ENCODE measurements around the gene LIX1L.
"Not testable (repeated sequence)": the region's sequence is repeated elsewhere in the genome, so short reads cannot be mapped to it uniquely, and the experiment has no call there.

The LIX1L gene

DNA sequence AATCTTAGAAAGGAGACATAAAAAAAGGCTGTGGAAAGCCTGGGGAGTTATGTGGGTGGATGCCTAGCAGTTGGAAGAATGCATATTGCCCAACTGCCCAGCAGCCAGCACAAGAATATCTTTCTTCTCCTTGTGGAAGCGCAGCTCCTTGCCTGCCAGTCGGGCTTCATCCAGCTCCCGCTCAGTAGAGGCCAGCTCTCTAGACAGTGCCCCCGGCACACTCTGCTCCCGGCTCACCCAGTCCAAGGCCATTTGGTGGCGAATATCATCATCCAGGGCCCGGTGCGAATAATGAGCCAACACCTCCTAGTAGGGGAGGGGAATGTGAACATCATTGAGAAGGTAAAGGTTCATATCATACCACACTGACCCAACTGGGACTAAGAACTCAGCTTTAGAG, 21.6 kb downstream of the LIX1L start:
- DNase-seq (ENCODE audit: low read depth in 3 of 3), result no peak

DNA sequence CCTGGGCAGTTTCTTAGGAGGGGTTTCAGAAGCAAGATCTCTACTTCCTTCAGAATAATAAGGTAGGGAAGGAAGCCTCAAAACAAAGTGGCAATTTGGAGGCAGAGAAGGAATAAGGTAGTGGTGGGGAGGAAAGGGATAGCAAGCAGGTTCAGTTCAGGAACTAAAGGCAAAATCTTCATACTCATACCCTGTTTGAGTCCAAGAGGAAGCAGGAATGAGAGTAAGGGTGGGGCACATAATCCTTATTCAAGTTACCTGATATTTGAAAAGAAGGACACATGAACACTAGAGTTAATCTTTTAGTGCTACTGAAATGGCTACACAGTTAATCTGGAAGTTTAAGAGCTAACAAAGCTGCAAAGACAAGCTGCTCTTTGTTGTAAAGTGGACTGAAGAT, 22.1 kb downstream of the LIX1L start:
- no peak for DNase-seq (ENCODE audit: low read depth in 3 of 3)

DNA sequence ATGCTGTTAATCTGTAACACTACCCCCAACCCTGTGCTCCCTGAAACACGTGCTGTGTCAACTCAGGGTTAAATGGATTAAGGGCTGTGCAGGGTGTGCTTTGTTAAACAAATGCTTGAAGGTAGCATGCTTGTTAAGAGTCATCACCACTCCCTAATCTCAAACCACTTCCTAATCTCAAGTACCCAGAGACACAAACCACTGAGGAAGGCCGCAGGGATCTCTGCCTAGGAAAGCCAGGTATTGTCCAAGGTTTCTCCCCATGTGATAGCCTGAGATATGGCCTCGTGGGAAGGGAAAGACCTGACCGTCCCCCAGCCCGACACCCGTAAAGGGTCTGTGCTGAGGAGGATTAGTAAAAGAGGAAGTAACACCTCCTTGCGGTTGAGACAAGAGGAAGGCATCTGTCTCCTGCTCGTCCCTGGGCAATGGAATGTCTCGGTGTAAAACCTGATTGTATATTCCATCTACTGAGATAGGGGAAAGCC, 25.3 kb downstream of the LIX1L start:
- not testable (repeated sequence) for DNase-seq (ENCODE audit: low read depth in 3 of 3)

DNA sequence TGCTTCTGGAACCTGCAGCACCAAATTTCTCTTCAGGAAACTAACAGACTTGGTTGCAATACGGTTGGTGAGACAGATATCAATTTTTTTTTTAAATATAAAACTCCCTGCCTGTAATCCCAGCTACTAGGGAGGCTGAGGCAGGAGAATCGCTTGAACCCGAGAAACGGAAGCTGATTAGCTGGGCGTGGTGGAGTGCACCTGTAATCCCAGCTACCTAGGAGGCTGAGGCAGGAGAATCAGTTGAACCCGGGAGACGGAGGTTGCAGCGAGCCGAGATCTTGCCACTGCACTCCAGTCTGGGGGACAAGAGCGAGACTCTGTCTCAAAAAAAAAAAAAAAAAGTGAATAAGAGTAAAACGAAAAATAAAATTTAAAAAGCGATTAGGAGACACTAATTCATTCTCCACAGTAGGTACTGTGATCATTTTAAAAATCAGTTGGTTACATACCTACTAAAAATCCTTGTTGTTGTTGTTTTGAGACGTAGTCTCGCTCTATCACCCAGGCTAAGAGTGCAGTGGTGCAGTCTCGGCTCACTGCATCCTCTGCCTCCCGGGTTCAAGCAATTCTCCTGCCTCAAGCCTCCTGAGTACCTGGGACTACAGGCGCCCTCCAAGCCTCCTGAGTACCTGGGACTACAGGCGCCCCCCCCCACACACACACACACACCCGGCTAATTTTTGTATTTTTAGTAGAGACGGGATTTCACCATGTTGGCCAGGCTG, 29.7 kb downstream of the LIX1L start:
- DNase-seq (ENCODE audit: low read depth in 3 of 3), result no peak

DNA sequence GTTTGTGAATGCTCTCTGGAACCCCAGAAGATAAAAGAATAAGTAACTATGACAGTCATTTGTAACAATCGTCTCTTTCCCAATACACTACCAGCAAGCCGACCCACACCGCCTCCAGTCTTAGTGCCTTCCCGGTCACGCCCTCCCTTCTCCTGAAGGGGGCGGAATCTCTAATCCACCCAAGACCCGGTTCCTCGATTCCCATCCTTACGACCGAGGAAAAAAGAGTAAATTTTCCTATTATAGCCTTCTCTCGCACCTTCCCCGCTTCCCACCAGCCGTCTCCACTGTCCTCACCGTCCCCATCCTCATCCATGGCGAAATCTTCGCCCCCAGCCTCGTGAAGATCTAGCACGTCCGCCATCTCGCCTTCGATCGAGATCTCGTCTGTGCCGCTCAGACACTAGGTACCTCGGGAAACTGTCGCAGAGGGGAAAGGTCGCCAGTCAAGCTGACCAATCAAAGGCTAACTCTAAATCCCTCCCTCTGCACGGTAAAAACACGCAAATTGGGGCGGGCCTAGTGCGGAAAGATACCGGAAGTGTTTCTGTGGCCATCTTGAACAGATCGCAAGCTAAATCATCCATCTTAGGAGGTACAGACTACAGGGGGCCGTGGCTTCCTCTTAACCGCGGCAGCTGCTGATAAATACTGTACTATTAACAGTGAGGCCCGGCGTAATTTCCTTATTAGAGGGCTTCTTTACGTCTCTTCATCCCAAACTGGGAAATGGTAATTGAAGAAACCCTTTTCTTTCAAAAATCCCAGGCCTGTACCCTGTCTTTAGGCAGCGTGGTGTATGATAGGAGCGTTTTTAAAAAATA, 30.5 kb downstream of the LIX1L start, which contains the start of gene RBM8A:
Gene RBM8A (minus strand): TSS at position 422 of the 824 bp plus-strand sequence. CDS start 58 bp downstream, at position 364.
- DNase-seq (ENCODE audit: low read depth in 3 of 3), result peak; percentile 83 to 92 (median 91)

DNA sequence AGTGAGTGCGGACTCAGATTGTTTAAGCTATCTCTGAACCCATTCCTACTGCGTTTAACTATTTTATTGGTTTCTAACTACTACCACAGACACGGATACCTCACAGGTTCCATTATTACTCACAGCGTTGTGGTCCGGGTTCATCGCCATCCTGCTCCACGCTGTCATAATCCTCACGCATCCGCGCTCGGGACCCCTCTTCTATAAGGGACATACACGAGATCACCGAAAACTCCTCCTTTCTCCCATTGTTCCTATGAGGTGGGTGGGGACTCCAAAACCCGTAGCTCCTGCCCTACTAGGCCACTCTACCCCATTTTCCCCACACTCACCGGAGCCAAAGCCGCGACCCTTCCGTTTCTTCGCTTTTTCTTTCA, 31.1 kb downstream of the LIX1L start:
- DNase-seq (ENCODE audit: low read depth in 3 of 3), result peak in 2 of 3 experiments; percentile 52 to 57

DNA sequence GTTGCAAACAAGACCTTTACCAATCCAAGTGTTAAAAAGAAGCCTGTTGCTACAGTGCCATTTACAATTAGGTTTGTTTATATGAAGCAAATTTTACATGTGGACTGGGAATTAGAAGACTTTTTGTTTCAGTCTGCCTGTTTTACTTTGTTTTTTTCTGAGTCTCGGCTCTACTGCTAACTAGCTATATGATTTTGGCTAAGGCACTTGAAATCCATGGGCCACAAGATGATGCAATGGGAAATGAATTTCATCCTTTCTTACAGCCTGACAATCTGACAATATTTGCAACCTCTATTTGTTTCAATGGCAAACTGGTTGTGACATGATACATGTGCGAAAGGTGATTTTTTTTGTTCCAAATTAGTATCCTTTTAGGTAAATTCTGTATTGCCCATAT, 35.6 kb downstream of the LIX1L start:
- DNase-seq (ENCODE audit: low read depth in 3 of 3), result no peak

DNA sequence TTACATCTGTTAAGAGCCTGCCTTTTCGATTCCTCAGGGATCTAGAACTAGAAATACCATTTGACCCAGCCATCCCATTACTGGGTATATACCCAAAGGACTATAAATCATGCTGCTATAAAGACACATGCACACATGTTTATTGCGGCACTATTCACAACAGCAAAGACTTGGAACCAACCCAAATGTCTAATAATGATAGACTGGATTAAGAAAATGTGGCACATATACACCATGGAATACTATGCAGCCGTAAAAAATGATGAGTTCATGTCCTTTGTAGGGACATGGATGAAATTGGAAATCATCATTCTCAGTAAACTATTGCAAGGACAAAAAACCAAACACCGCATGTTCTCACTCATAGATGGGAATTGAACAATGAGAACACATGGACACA, 37.5 kb downstream of the LIX1L start:
- not testable (repeated sequence) for DNase-seq (ENCODE audit: low read depth in 3 of 3)

DNA sequence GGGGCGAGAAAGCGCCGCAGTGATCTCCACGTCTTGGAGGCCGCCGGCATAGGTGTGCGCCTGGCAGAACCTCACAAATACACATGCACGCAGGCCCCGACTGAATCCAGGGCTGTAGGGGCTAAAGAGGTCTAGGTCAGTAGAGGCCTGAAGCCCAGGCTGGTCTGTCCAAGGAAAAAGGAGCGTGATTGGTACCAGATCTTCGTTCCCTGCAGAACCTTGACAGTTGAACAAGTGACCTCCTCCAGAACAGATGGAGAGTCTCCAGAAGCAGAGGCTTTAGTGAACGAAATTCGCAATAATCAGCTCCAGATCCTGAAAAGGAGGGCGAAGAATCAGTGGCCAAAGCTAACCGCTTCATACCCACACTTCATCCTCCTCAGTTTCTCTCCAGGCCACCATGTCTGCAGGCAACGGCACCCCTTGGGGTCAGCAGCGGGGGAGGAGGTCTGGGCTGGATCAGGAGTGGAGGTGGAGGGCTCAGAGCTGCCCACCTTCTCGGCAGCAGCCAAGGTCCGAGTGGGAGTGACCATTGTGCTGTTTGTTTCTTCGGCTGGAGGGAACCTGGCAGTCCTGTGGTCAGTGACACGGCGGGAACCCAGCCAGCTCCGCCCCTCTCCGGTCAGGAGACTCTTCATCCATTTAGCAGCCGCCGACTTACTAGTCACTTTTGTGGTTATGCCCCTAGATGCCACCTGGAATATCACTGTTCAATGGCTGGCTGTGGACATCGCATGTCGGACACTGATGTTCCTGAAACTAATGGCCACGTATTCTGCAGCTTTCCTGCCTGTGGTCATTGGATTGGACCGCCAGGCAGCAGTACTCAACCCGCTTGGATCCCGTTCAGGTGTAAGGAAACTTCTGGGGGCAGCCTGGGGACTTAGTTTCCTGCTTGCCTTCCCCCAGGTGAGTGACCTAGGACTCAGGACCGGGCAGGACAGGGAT, 38.6 kb downstream of the LIX1L start:
- DNase-seq (ENCODE audit: low read depth in 3 of 3), result no peak

DNA sequence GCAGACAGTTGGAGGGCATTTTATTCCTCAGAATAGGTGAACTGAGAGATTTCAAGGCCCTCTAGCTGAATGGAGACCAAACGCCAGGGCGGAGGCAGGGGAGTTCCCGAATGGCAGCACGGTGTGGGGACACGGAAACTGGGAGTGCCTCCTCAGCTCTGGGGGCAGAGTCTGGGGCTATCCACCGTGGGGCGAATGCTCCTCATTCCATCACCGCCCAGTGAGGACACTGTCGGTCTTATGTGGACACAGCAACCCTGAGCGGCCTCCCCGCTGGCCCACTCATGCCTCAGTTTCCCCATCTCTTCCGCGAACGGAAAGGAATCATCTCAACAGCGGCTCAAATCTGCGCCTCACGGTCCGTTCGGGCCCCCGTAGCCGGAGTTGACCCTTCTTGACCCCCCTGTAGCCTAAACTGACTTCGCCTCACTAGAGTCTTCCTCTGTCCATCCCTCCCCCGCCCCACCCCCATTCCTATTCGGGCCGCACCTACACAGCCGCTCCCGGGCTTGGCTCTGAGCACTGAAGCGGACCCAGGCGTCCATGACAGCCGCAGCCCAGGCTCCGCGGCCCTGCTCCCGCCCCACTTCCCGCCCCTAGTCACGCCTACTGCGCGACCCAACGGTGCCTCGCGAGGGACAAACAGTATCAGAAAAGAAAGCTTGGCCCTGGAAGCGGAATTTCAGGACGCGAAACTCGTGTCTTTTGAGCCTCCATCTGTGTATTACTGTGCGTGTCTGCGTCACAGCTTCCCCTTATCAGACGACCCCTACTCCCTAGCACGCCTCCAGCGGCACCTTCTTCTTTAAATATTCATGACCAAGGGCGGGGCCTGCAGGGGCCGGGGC, 39.4 kb downstream of the LIX1L start, which contains the start of gene PEX11B:
Gene PEX11B (minus strand): TSS at position 574 of the 848 bp plus-strand sequence. CDS start 29 bp downstream, at position 545.
- peak; percentile 84 to 93 (median 84) for DNase-seq (ENCODE audit: low read depth in 3 of 3)

DNA sequence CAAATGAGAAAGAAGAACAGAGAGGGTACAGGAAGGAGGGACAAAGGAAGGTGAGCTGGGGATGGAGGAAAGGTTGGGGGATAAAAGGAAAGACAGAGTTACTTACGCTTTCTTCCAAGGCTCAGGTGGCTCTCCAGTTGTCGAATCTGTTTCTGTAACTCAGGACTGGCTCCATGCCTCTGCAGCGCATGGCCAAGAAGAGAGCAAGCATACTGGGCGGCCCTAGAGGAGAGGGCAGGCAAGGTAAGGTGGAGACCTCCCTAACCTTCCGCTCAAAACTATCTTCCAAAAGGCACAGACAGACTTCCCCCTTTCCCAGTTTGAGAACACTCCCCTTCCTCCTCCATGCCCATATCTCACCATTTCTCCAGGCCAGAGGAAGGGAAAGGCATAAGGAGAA, 40.2 kb downstream of the LIX1L start:
- DNase-seq (ENCODE audit: low read depth in 3 of 3), result no peak

DNA sequence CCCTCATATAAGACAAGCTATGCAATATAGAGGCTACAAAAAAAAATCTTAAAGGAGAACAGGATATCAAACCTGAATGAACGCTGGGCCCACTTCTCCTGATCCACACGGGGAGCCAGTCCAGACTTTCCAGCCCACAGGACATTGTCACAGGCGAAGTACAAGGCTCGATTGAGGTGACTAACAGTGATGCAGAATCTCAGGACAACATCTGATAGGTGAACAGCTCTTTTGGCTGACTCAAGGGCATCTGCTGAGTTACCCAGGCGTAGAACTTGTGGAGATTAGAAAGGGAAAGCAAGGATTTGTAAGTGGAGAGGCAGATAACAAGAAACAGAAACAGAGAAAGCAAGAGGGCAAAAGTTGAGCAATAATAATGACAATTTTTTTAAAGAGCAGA, 41.1 kb downstream of the LIX1L start:
- DNase-seq (ENCODE audit: low read depth in 3 of 3), result no peak

DNA sequence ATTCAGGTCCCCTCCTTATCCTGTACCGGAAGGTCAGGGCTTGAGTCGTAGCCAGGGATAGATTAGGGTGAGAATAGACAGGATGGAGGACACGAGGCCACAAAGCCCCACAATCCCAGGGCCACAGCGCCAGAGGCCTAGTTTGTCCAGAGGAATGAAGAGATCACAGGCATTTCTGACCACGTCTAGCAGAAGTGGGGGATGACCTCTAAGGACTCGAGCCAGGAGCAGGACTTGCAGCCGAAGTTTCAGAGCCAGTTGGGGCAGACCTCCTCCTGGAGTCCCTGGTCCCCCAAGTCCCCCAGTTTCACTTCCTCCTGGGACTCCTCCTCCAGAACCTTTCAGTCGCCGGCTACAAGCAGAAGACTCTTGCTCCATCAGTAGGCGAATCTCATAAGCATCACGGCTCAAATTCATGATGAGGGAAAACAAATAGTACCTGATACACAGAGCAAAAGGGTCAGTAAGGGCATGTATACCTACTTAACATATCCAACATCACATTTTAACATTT, 45.6 kb downstream of the LIX1L start:
- no peak for DNase-seq (ENCODE audit: low read depth in 3 of 3)

DNA sequence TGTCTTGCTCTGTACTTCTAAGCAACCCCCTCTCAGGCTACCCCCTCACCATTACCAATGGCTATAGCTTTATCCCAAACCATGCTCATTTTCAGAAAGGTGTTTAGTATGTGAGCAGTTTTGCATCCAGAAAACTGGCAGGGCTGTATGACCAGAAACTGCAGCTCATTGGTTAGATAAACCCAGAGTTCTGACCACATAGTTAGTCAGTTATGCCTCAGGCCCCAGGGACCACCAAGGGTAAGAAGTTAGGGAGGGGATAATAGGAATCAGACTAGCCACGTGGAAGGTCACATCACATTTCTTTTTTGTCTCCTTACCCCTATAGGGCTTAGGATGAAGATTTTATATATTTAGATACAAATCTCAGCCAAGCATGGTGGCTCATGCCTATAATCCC, 49.2 kb downstream of the LIX1L start:
- no peak for DNase-seq (ENCODE audit: low read depth in 3 of 3)

DNA sequence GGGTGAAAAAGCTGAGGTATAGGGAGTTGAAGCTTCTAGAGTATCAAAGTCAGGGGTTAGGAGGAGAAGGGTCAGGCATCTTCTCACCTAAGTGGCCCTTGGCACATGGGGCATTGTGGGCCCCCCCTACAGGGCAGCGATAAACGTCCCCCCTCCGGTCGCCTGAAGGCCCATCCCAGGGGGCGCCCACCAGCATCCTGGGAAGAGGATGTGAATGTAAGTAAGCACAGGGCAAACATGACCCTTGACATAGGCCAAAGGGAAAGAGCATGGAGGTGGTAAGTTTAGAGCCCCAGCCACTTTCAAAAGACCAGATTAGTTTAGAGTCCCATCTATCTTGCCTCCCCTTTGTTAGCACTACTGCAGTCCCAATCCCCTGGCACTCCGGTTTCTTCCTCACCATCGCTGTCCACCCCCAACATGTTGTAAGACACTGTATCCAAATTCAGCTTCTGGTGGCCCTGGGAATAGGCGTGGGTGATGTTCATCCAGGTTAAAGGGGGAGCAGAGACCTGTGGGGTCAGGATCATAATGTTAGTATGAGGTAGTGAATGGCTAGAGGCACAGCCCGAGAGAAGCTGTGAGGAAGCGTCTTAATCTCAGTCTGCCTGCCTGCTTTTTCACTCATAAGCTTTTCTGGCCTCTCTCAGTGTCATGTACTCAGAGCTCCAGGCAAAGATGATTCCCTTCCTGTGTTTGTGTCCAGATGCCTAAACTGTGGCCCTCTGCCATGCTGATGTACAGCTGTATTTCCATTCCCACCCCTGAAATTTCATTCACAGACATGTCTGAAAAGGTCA, 50.7 kb downstream of the LIX1L start:
- DNase-seq (ENCODE audit: low read depth in 3 of 3), result no peak

DNA sequence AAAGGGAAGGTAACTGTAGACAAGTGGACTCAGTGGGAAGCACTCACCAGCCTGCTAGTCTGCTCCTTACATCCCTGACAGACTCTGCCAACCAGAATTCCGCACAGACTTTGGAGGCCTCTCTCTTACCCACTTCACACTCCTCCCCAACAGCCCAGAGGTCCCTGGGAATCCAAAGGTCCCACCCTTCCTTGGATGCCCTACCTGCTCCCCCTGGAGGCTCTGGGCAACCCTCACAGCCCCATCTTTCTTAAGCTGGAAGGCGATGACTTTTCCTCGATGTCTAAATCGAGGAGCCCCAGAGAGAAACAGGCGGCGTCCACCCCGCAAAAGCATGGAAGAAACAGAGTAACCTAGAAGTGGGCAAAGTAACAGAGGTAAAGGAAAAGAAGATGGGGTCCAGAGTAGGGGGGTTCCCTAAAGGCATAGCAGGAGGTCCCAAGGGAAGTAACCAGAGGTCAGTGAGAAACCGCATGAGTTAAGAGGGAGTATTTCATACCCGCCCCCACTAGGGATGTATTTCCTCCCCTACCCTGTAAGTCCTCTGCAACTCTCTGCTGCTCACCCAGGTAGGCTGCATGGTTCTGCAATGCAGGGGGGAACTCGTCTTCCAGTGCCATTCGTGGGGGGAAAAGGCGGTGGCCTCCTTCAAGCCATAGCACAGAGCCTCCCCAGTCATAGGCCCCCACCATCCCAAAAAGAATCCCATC, 56.4 kb downstream of the LIX1L start:
- DNase-seq (ENCODE audit: low read depth in 3 of 3), result no peak

DNA sequence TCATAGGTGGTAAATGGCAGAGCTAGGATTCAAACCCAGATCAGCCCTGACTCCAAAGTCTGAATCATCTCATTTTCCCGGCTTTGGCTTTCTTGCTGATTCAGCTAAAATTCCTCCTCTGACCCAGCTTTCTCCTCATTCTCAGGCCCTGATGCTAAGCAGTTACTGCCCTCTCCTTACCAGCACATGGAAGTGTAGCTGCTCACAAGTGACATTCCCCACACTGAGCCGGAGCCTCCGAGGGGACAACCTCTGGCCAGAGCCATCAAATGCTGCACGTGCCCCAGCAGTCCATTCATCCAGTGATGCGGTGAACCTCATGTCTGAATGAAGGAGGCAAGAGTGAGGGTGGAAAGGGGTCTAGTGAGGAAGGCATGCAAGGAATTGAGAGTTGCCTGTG, 59.1 kb downstream of the LIX1L start:
- DNase-seq (ENCODE audit: low read depth in 3 of 3), result no peak

DNA sequence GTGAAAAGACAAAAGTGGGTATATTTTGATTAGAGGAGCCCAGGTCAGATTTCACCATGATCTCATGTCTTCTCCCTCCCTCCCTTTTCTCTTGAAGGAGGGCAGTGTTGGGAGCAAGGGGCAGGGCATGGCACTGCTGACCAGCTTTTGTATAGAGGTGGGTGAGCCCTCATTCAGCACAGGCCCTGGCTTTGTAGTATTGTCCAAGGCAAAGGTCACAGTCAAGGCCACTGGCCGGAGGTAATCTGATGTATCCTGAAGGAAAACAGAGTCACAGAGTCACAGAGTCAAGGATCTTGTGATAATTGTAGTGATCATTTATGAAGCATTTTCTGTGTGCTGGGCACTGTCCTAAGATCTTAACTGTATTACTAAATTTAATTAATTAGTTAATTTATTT, 59.8 kb downstream of the LIX1L start:
- DNase-seq (ENCODE audit: low read depth in 3 of 3), result no peak

DNA sequence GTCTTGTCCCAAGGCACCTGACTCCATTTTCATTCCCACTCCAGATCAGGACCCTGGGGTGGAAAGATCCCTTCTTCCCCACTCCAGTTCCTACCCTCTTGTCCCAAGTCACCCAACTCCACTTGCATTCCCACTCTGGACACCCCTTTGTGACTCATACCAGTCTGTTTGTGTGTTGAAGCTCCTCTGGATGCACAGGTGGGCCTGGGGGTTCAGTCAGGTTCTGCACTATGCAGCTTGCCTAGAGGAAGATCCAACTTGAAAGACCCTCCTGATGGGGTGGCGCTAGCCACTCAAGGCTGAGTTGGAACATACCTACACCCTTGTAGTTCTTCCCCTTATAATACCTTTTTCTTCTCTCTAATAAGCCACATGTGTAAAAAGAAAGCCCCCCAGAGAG, 62.3 kb downstream of the LIX1L start:
- no peak for DNase-seq (ENCODE audit: low read depth in 3 of 3)
